Amniotic stem cell (primary cell): Measurements from ENCODE around the gene RPH3AL.
"Not testable (repeated sequence)": the region's sequence is repeated elsewhere in the genome, so short reads cannot be mapped to it uniquely, and the experiment has no call there.

Source experiments
- DNase-seq: peaks from one replicate; lab custom pipeline; 2025; lab: John Stamatoyannopoulos, UW

The RPH3AL gene

GRCh38 chr17:260944-261343 is 91.7 kb downstream of the RPH3AL start:
- DNase-seq, result no peak

GRCh38 chr17:260031-260791 is 92.4 kb downstream of the RPH3AL start:
- DNase-seq, result no peak

GRCh38 chr17:259341-259976 is 93.1 kb downstream of the RPH3AL start:
- no peak for DNase-seq

- DNase-seq, result no peak
Measured at GRCh38 chr17:258906-259305, 93.7 kb downstream of the RPH3AL start.

- DNase-seq, result no peak
Measured at GRCh38 chr17:258045-258734, 94.4 kb downstream of the RPH3AL start.

- DNase-seq, result no peak
Measured at GRCh38 chr17:253091-253846, 99.3 kb downstream of the RPH3AL start.

GRCh38 chr17:252456-252855 is 100.2 kb downstream of the RPH3AL start:
- no peak for DNase-seq

- no peak for DNase-seq
Measured at GRCh38 chr17:251531-251930, 101.1 kb downstream of the RPH3AL start.

GRCh38 chr17:250487-251300 is 101.9 kb downstream of the RPH3AL start:
- no peak for DNase-seq

- no peak for DNase-seq
Measured at GRCh38 chr17:249236-249993, 103.2 kb downstream of the RPH3AL start.

- no peak for DNase-seq
Measured at GRCh38 chr17:248337-249235, 104.0 kb downstream of the RPH3AL start.

GRCh38 chr17:247767-248166 is 104.8 kb downstream of the RPH3AL start:
- no peak for DNase-seq

- no peak for DNase-seq
Measured at GRCh38 chr17:246851-247421, 105.7 kb downstream of the RPH3AL start.

- DNase-seq, result no peak
Measured at GRCh38 chr17:246226-246625, 106.4 kb downstream of the RPH3AL start.

- no peak for DNase-seq
Measured at GRCh38 chr17:245611-246010, 107.0 kb downstream of the RPH3AL start.

- no peak for DNase-seq
Measured at GRCh38 chr17:245020-245419, 107.6 kb downstream of the RPH3AL start.

- not testable (repeated sequence) for DNase-seq
Measured at GRCh38 chr17:243924-244323, 108.7 kb downstream of the RPH3AL start.

- DNase-seq, result no peak
Measured at GRCh38 chr17:238964-239259, 113.7 kb downstream of the RPH3AL start.
